GM12878 (cell line): ENCODE data around the gene SQOR. TPM values are rescaled to one million over a fixed set of nuclear protein-coding genes. Genes with fewer than 3 reads are reported as not detected.

Source experiments
- ATAC-seq: fragments of 200-7000 bp; cut with Tn5 transposase; 3 replicates; pipeline ENCODE4 v1.9.1; 2020; ENCODE audit warnings: mild to moderate bottlenecking, moderate library complexity
- BruUV-seq: library from RNA; stranded (reverse); fragments of 400-500 nt; replicated peaks from 2 replicates; lab custom pipeline; 2021; lab: Mats Ljungman, UMichigan
- CTCF ChIA-PET: fragments of 300-600 bp; sonication (Branson Sonifier 250); formaldehyde crosslinking; extraction: SDS; loops from one replicate; lab custom pipeline; 2021; ENCODE audit warnings: inconsistent platforms; lab: Yijun Ruan, JAX
- POLR2A ChIA-PET: fragments of 350-600 bp; formaldehyde crosslinking; extraction: SDS; loops from one replicate; lab custom pipeline; 2021; ENCODE audit warnings: inconsistent platforms; lab: Charles Lee
- RAD21 ChIA-PET: fragments of 300-600 bp; sonication (Branson Sonifier 250); formaldehyde crosslinking; loops from one replicate; lab custom pipeline; 2023; ENCODE audit warnings: antibody characterized with exemption; ENCODE audit not compliant: unreplicated experiment; lab: Charles Lee
- SMC1A ChIA-PET: fragments of 300-600 bp; sonication (Branson Sonifier 250); formaldehyde crosslinking; loops from one replicate; lab custom pipeline; 2023; ENCODE audit not compliant: unreplicated experiment, uncharacterized antibody; lab: Charles Lee
- DNase-seq: peaks from one replicate; pipeline ENCODE4 v3.0.0-alpha.2; 2011; ENCODE audit warnings: low read depth, low spot score
- FAIRE-seq: peaks from 3 replicates; lab custom pipeline; 2011; peaks lifted over from hg19 to GRCh38; lab: Jason Lieb, UNC
- H2AFZ ChIP-seq: 2 replicates; pipeline ENCODE4 v1.6.0; 2011; ENCODE audit warnings: low read depth, low read length, control low read depth; ENCODE audit not compliant: control insufficient read depth
- H3K27ac ChIP-seq: 2 replicates; pipeline ENCODE4 v1.5.1; 2011; ENCODE audit warnings: control low read depth; ENCODE audit not compliant: control insufficient read depth, insufficient read depth
- H3K27me3 ChIP-seq, 2 experiments: replicated peaks in 1 of 2; 2 replicates each; pipeline versions ENCODE4 v1.6.0 to v1.6.1; 2011; ENCODE audit warnings: low read length in 1 of 2; ENCODE audit not compliant: control insufficient read depth in 2 of 2, insufficient read depth in 2 of 2
- H3K36me3 ChIP-seq, 2 experiments: 2 replicates each; pipeline ENCODE4 v1.5.1; 2011; ENCODE audit warnings: low read length in 1 of 2; ENCODE audit not compliant: control insufficient read depth in 2 of 2, insufficient read depth in 2 of 2
- H3K4me1 ChIP-seq: 2 replicates; pipeline ENCODE4 v1.6.1; 2011; ENCODE audit warnings: mild to moderate bottlenecking, low read length, moderate library complexity, mixed read lengths; ENCODE audit not compliant: control insufficient read depth, insufficient read depth
- H3K4me2 ChIP-seq: 2 replicates; pipeline ENCODE4 v1.6.0; 2011; ENCODE audit warnings: control low read depth; ENCODE audit not compliant: control insufficient read depth, insufficient read depth
- H3K4me3 ChIP-seq: fragments of 200-600 bp; sonication (generic); 2 replicates; pipeline ENCODE4 v1.5.1; 2016
- H3K79me2 ChIP-seq: 2 replicates; pipeline ENCODE4 v1.6.0; 2011; ENCODE audit warnings: low read length; ENCODE audit not compliant: control insufficient read depth, insufficient read depth
- H3K9ac ChIP-seq: 2 replicates; pipeline ENCODE4 v1.8.0; 2011; ENCODE audit warnings: low read length, control low read depth, mixed read lengths; ENCODE audit not compliant: control insufficient read depth, insufficient read depth
- H3K9me3 ChIP-seq: replicated peaks from 3 replicates; pipeline ENCODE4 v1.5.1; 2011; ENCODE audit warnings: mild to moderate bottlenecking, low read length; ENCODE audit not compliant: control insufficient read depth, insufficient read depth
- H4K20me1 ChIP-seq: 2 replicates; pipeline ENCODE4 v1.6.0; 2011; ENCODE audit not compliant: control insufficient read depth, insufficient read depth
- CTCF ChIP-seq, 3 experiments: IDR thresholded peaks in 2 of 3; conservative IDR thresholded peaks in 1 of 3; 2 replicates each; pipeline ENCODE4 v1.5.1; 2011; ENCODE audit warnings: low read depth in 3 of 3, low read length in 3 of 3, mild to moderate bottlenecking in 3 of 3, control low read depth in 2 of 3, moderate library complexity in 2 of 3, inconsistent platforms in 1 of 3, mixed read lengths in 1 of 3; ENCODE audit not compliant: control insufficient read depth in 2 of 3, insufficient read depth in 1 of 3; ENCODE audit errors: extremely low read depth in 1 of 3
- NR2C2 ChIP-seq: IDR thresholded peaks from 2 replicates; pipeline ENCODE4 v1.6.1; 2011; ENCODE audit warnings: borderline replicate concordance, low read depth; ENCODE audit not compliant: control insufficient read depth, insufficient read length
- WGBS: methylation state at CpG from one replicate; pipeline ENCODE4 v1.1.6; 2016; ENCODE audit warnings: low lambda C conversion rate; ENCODE audit not compliant: insufficient replicate concordance, insufficient coverage; ENCODE audit errors: missing lambda C conversion rate; 5-methylcytosine and 5-hydroxymethylcytosine counted together
- in situ Hi-C: fragments of 300-500 bp; cut with MboI; formaldehyde crosslinking; loops from 9 replicates; pipeline ENCODE4 v1.14.3; 2018; ENCODE audit warnings: mixed read lengths
- intact Hi-C: fragments of 100-400 bp; cut with micrococcal nuclease; formaldehyde crosslinking; loops from one replicate; pipeline ENCODE4 v1.14.2; 2022; ENCODE audit not compliant: unreplicated experiment
- polyA plus RNA-seq, 11 experiments: library from polyadenylated mRNA; depleted of rRNA in 4 of 11; unstranded in 6 of 11; stranded (reverse) in 5 of 11; fragments of >200 nt; fragmentation: Nextera tagmentation in 4 of 11; fragmentation: Illumina TruSeq in 1 of 11; extraction: Ambion mirVana in 4 of 11; extraction: Trizol in 1 of 11; gene quantifications; 1 replicate in 1 of 11; 2 replicates in 10 of 11; pipeline versions ENCODE4 v1.2.1 to v1.2.3, GENCODE V29; 2011 to 2016; ENCODE audit warnings: inconsistent platforms in 2 of 11, missing spikeins in 2 of 11, low read depth in 1 of 11
- total RNA-seq, 4 experiments: library from RNA; depleted of rRNA in 3 of 4; stranded (reverse); fragments of >200 nt in 3 of 4; fragmentation: Illumina TruSeq in 1 of 4; extraction: Trizol in 1 of 4; gene quantifications; 2 replicates each; pipeline versions ENCODE4 v1.2.1 to v1.2.3, GENCODE V29; 2013 to 2021

Gene SQOR
- total and polyA plus RNA-seq, 10 of the 15 experiments (the other 5 are each of a cell fraction or from before 2014, with no cell fraction given), result 14.5 to 74.7 (median 44.2) TPM

DNA sequence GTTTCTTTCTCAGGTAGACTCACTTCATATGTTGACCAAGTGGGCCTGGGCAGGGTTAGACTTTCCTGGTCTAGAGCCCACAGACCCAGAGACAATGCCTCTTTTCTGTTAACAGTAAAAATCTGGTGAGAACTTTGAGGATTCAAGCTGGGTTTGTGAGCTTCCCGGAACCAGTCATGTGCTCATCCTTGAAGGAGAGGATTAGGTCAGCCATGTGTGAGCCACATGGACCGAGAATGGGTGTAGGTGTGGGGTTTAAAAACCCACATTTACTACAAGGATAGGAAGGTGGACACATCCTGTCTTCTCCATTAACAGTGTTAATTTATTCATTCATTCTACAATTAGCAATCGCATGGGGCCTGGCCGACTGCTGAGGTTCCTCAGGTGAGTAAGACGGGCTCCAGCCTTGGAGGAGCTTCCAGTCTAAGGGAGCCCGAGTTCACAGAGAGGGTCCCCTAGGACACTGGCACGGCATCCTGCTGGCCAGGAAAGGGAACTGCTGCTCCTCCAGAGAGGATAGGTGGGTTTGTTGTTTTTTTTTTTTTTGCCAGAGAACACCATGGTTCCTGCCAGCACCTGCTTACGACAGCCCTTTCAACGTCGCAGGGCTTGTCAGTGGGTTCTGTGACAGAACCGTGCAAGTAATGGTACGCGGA lies 69.0 kb downstream of the SQOR start:
- Histone ChIP-seq H3K4me3 (no peak overlapping the region), H3K27ac (no peak overlapping the region), H3K9ac (no peak overlapping the region), H3K4me1 (peaks cover 3% of the 10 kb centered on the region; the same call in 1 of the 2 replicates), H3K27me3 (peaks cover 3 to 4% of the 10 kb centered on the region in 2 experiments; a peak in 2 of 4 replicates), H3K79me2 (no peaks in the 10 kb centered on the region), H3K36me3 (no peaks in the 10 kb centered on the region), H3K9me3 (no peaks in the 10 kb centered on the region)
- in situ Hi-C loops, result no loop called here
- WGBS, result 86% methylated on average over 13 of the region's 13 CpGs
- ChIA-PET CTCF (interaction anchor here (1.0 to 1.7 kb wide), 3 partner anchors 46 to 92 kb away, joined by 3 to 7 read pairs (median 4); no protein-coding TSS in a partner anchor), RAD21 (interaction anchor here (1.3 to 1.4 kb wide), 2 partner anchors 11 to 19 kb away, joined by 3 read pairs; no protein-coding TSS in a partner anchor), POLR2A (no interaction called here), SMC1A (interaction anchor here (1.0 kb wide), 1 partner anchor 22 kb away, joined by 3 read pairs; no protein-coding TSS in a partner anchor)
- FAIRE-seq (no peak), DNase-seq (no peak)
- intact Hi-C loops, result loop anchor here (10.0 kb wide), 1 partner anchor 601 kb away; no protein-coding TSS in a partner anchor
- TF ChIP-seq CTCF (IDR thresholded peaks at IDR 0.05 in 2 of 3, conservative IDR thresholded peaks at IDR 0.05 in 1 of 3; ENCODE audit: control insufficient read depth in 2 of 3, extremely low read depth in 1 of 3, insufficient read depth in 1 of 3, low read depth in 3 of 3, low read length in 3 of 3) (0 out of 6 replicates have a peak, but pooled peaks of 1 of the 3 experiments have one; percentile 15), NR2C2 (no peak)
- TF ChIP-seq, all 136 proteins: peak for 1
- Histone ChIP-seq H3K4me2 (peak overlapping the region; percentile 92; the same call in 1 of the 2 replicates), H2AFZ (no peak overlapping the region), H4K20me1 (no peaks in the 10 kb centered on the region)
- BruUV-seq, result no TSS peak
- no peak for ATAC-seq
